Measurements from ENCODE around the gene DICER1.
"Not testable (repeated sequence)": the region's sequence is repeated elsewhere in the genome, so short reads cannot be mapped to it uniquely, and the experiment has no call there.

Gene DICER1, protein sequence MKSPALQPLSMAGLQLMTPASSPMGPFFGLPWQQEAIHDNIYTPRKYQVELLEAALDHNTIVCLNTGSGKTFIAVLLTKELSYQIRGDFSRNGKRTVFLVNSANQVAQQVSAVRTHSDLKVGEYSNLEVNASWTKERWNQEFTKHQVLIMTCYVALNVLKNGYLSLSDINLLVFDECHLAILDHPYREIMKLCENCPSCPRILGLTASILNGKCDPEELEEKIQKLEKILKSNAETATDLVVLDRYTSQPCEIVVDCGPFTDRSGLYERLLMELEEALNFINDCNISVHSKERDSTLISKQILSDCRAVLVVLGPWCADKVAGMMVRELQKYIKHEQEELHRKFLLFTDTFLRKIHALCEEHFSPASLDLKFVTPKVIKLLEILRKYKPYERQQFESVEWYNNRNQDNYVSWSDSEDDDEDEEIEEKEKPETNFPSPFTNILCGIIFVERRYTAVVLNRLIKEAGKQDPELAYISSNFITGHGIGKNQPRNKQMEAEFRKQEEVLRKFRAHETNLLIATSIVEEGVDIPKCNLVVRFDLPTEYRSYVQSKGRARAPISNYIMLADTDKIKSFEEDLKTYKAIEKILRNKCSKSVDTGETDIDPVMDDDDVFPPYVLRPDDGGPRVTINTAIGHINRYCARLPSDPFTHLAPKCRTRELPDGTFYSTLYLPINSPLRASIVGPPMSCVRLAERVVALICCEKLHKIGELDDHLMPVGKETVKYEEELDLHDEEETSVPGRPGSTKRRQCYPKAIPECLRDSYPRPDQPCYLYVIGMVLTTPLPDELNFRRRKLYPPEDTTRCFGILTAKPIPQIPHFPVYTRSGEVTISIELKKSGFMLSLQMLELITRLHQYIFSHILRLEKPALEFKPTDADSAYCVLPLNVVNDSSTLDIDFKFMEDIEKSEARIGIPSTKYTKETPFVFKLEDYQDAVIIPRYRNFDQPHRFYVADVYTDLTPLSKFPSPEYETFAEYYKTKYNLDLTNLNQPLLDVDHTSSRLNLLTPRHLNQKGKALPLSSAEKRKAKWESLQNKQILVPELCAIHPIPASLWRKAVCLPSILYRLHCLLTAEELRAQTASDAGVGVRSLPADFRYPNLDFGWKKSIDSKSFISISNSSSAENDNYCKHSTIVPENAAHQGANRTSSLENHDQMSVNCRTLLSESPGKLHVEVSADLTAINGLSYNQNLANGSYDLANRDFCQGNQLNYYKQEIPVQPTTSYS (N-terminal part only)

DNA sequence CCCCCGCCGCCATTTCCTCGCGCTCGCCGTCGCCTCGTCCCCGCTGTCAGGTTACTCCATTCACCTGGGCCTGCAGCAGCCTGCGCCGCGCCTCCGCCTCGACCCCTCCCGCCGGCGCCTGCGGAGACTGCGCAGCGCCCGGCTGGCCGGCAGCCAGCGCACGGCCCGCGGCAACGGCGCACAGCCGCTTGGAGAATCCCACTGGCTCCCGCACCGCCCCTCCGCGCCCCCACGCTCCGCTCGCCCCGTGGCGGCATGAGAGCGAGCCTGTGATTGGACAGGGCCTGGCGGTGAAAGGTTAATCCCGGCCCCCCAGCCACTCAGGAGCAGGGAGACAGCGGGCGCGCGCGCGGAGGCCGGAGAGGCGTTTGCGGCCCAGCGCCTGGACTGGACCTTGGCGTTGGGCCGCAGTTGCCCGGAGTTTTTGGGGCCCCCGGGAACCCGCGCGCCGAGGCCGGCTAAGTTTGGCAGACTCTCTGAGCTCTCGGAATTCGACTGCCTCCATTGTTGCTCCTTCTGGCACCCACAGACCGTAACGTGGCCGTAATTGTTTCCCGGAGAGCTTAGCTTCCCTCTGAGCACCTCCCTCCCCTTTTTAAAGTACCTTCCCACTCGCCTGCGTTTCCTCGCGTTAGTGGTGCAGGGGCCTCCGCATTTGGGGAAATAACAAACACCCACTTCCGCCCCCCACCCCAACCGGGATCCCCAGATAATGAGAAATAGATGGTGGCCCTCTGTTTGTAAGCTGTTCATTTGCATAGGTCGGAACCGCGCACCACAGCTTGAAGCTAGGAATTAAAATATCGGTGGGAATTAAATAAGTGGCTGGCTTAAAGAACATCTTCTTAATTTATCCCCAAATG lies at the start of gene DICER1:
DICER1 (minus strand) TSS at position 203 of the 863 bp plus-strand sequence. CDS start 24,071 bp downstream, outside the sequence.
- peak; percentile 94 for DNase-seq (ENCODE audit: low read depth)

DNA sequence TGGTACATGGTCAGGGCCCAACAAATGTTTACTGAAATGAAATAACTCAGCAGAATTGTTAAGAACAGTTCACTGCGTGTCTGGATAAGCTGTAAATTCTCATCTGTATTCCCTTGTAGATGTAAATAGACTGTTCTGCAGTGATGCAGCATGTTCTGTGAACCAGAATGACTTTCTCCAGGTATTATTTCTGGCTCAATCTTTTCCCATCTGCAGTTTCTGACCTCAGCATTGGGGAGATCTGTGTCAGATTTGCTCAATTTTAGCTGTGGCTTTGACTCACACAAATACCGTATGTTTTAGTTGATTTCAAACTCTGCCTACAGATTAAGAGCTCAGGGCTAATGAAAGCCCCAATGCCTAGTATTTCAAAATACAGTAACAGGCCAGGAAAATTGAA lies 49.2 kb upstream of the DICER1 start:
- DNase-seq (ENCODE audit: low read depth) = no peak

DNA sequence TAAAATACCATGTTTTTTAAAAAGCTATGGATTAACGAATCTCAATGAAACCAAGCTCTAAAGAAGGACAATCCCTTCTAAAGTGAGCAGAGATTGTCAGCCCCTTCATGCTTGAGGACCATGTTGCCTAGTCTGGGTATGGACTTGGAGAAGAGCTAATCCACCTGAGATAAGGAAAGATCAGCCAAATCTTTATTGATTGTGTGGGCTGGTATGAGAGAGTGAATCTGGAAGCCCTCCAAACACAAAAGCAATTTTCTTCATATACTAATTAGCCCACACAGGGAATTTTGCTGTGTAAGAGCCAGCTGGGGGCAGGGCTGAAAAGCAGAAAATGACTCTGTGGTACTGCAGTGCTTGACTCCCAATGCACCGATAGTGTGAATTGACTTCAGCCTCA lies 47.4 kb upstream of the DICER1 start:
- DNase-seq (ENCODE audit: low read depth) = no peak

DNA sequence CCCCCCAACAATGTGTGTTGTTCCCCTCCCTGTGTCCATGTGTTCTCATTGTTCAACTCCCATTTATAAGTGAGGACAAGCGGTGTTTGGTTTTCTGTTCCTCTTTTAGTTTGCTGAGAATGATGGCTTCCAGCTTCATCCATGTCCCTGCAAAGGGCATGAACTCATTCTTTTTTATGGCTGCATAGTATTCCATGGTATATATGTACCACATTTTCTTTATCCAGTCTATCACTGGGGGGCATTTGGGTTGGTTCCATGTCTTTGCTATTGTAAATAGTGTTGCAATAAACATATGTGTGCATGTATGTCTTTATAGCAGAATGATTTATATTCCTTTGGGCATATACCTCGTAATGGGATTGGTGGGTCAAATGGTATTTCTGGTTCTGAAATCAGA lies 44.4 kb upstream of the DICER1 start:
- DNase-seq (ENCODE audit: low read depth) = not testable (repeated sequence)

DNA sequence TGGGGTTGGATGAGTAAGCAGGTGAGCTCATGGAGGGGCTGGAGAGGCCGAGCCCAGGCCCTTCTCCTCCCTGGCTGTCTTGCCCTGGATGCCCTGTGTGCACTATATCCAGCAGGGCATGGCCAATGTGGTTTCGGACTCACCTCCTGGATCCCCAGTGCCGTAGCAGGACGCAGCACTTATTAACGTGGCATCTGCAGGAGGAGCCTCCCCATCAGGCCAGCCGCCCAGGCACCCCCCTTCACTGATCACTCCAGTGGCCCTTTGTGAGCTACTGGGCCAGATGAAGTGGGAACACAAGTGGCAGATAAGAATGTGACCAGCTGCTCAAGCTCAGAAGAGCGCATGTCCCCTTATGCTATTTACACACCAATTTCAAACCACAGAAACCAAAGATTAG lies 43.1 kb upstream of the DICER1 start:
- no peak for DNase-seq (ENCODE audit: low read depth)

DNA sequence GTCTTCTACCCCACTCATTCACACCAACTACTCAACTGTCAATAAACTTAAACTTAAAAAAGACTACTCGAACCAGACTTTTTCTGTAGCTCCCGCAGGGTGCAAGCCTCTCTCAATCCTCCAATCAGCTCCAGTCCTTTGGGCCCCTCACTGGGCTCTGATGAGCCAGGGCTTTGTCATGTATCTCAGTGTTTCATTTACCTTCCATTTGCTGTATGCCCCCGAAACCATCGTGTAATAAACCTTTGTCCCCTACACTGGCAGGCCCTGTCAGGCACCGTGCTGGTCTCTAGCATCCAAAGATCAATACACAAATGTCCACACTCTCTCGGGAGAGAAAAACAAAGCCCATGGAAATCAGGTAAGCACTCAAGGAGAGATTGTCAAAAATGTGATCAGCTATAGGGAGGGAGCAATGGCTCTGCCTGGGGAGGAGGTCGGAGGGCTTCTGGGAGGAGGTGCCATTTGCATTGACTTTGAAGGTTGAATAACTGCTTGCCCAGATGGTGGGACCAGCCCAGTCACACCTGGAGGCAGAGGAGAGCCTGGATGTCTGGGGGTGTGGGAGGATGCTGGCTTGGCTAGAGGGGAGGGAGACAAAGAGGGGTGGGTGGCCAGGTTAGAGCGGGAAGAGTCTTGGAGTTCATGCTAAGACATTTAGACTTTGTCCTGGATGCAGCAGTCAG lies 42.1 kb upstream of the DICER1 start:
- DNase-seq (ENCODE audit: low read depth) = no peak

DNA sequence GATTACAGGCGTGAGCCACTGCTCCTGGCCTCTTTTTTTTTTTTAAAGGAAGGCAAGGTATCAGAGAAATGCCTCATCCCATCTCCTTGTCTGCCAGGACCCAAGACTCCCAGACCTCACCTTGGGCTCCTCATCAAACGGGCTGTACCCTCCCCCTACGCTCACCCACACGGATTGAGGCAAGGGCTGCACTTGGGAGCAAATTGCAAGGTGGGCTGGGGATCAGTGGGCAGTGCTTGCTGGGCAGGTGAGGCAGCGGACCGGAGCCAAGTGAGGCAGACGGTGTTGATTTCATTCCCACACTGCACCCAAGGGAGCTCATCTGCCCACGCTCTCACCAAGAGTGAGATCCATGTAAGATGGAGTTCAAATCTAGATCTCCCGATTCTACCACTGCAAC lies 41.0 kb upstream of the DICER1 start:
- no peak for DNase-seq (ENCODE audit: low read depth)

DNA sequence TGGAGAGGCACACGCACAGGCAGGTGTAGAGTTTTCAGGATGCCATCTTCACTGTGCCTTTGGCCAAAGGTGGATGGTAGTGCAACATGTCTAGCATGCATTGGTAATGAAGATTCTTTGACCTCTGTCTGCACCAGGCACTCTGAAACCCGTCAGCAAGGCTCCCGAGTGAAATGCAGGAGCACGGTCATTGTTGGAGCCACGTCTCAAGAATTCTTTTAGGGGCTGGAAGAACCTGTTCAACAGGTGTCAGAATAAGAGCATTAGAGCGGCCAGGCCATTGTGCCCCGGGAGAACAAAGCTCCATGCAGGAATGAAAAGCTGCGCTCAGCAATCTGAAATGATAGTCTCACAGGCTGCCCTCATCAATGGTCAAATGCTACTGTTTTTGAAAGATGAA lies 40.2 kb upstream of the DICER1 start:
- no peak for DNase-seq (ENCODE audit: low read depth)

DNA sequence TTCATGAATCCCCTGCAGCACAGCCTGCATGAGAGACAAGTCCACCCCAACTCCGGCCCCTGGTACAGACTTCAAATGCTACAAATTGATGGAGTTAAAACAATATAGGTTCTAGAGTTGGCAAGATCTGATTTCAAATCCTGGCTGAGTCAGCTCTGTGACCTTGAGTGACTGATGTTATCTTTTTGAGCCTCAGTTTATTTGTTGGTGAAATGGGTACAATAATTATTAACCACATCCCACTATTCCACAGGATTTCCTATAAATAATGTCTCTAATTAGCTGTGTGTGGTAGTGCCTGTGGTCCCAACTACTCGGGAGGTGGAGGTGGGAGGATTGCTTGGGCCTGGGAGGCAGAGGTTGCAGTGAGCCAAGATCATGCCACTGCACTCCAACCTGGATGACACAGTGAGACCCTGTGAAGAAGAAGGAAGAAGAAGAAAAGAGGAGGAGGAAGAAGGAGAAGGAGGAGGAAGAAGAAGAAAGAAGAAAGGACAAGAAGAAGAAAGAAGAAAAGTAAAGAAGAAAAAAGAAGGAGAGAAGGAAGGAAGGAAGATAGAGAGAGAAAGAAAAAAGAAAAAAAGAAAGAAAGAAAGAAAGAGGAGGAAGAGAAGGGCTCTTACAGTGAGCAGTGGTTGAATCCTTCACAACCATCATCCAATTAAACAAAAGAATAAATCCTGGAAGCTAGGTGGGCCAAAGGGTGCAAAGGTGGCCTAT lies 39.7 kb upstream of the DICER1 start:
- DNase-seq (ENCODE audit: low read depth) = no peak

DNA sequence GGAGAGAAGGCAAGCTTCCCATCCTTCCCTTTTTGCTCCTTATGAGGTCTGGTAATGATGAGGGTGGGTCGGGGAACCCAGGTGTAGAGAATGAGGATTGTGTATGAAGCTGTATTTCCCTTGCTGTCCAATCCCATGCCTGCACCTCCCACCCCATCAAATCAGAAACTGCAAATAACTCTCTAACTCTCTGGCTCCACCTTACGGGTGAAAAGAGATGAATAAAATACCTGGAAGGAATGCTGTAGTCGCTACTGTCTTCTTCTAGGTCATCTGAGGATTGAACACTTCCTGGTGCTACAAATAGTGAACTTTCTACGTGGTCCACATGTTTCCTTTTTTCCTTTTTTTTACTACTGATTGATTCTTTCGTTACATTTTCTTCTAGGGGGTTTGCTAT lies 38.9 kb upstream of the DICER1 start:
- DNase-seq (ENCODE audit: low read depth) = no peak

DNA sequence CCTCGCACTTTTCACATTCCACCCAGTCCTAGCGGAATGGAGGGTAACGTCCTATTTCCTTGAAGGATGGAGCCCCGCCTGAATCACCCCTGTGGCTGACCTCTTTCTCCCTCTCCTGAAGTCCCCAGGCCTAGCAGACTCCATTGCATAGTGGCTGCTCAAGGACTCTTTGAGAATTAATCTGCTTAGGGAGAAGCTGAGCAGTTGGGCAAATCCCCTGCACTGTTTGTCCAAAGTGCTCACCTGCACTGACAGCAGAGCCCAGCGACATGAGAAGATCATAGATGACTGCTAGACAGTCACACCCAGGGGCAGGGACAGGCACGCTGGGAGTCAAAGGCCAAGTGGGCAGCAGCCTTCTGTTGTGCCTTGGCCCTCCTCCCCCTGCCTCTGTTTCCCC lies 37.7 kb upstream of the DICER1 start:
- no peak for DNase-seq (ENCODE audit: low read depth)

DNA sequence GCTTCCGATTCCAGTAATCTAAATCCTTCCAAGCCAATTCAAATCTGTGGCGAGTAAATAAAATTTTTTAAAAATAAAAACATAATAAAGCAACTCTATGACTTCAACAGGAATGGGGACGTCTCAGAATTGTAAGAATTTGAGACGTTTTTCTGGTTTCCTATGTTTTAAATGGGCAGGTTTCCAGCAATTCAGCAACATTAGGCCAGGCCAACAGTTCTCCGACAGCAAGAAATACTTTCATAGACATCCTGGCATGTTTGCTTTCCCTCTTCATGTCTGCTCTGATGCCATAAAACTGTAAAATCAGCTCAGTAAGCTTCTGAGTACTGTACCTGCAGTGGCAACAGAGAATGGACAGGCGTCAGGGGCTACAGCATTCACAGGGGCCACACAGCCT lies 35.8 kb upstream of the DICER1 start:
- DNase-seq (ENCODE audit: low read depth) = no peak

DNA sequence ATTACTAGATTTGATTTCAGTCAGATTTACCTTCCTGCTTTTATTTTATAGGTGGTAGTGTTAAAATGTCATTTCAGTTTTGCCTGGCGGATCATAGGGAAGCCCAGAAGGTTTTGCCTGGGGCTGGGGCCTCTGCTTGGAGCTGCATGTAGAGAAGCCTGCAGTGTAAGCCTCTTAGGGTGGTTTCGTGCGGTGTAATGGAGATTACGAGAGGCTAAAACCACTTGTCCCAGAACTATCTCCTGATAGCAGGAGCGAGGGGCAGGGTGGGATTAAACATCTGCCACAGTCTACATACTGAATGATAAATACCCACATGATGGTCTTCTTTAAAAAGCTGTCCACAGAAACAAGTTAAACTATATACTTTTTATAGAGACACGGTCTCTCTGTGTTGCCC lies 35.0 kb upstream of the DICER1 start:
- DNase-seq (ENCODE audit: low read depth) = no peak

DNA sequence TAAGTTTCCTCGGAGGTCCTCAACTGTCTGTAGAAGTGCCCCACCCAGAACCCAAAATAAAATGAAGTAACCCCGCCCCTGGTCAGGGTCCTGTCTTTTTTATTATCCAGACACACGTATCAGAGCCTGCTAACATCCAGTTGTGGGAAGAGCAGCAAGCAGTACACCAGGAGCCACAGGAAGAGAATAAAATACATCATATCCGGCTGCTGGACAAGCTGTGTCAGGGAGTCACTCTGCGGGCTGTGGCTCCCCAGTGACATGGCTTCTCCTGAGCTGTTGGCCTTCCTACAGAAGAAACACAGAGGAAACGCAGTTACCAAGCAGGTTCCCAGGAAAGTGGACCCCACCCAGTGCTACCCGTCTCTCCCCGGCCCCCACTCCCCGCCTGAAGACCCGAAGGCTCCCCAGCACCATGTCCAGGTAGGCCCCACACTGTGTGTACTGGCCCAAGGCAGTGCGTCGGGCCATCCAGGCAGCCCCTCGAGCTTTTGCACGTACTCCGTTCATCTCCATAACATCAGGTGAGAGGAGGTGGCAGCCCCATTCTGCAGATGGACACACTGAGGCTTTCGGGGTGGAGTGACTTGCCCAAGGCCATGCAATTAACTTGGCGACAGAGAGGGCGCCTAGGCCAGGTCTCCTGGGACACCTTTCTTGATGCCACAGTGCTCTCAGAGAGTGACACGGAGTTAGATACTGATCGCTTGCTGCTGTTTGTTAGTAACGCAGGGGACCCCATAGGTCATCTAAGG lies 34.3 kb upstream of the DICER1 start:
- no peak for DNase-seq (ENCODE audit: low read depth)

DNA sequence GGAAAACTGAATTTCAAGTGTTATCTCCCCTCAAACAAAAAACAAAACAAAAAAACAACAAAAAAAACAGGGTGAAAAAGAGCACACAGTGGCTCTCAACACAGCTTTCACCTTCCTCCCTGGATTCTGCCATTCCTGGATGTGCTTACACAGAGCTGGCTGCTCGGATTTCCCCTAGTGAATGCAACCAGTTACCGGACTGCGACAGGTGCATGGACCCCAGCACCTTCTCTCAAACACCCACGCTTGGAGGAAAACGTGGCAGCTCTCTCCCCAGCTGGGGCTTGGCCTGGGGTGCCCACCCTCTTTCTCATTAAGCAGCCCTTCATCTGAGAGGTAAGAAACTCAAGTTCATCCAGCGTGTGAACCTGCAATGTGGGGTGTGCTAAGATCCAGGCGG lies 33.5 kb upstream of the DICER1 start:
- no peak for DNase-seq (ENCODE audit: low read depth)

DNA sequence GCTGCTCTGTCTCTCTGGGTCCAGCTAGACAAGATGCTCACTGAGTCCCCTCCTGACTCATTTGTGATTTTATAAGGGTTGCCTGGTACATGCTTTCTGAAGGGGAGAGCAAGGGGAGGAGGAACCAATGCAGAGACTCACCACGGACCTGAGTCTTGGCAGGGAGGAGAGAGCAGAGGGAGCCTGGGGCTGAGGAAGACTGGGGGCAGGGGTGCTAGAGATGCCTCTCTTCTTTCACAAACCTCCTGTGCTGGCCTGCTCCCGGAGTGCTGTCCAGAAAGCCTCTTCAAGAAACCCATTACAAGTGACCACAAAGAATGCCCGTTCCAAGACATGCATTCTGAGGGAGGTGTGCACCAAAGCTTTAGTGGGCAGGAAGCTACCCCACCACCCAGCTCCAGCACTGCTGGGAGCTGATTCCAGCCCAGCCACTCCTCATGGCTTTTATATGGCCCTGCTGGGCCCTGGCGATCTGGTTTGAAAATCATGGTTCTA lies 33.1 kb upstream of the DICER1 start:
- DNase-seq (ENCODE audit: low read depth) = no peak

DNA sequence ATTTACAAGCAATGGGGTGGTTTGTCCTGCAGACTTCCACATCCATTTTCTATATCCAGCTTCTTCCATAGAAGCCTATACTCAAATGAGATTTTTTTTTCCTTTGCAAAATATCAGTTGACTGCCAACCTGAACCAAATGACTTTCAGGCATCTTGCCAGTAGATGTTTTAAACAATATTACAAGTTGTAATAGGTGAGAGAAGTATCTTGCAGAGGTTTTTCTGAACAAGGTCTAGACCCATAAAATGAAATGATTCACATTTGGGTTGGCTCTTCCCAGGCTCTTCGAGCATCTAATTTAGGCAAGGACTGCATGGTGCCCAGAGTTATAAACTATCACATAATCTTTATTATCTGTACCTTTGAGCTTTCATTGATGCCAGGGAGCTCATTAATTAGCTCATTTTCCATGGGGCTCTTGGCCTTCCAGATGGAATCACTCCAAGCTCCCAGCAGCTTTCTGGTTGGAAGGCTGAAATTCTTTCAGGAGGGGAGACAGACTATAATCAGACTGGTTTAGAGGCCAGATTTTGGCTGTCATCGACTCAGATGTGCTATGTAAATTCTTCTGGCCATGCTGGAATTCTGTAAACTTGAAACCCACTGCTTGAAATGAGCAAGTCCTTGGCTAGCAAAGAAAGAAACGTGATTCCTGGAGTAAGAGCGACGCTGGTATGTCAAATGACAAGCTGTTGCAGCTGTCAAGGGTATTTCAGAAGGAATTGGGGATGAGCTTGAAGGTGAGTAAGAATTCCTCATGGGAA lies 32.2 kb upstream of the DICER1 start:
- no peak for DNase-seq (ENCODE audit: low read depth)

DNA sequence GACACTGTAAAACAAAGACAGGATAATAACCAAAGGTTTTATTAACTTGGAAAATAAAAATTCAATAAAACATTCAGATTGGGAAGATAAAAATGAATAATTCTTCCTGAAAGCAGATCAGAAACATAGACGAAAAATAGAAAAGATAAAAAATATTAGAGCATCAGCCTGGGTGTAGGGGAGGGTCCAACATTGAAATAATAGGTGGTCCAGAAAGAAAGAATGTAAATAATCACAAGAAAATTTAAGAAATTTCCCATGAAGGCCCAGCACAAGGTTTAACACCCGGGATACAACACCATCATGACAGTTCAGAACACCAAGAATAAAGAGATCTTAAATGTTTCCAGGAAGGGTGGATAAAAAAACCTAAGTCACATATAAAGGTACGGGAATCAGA lies 31.1 kb upstream of the DICER1 start:
- DNase-seq (ENCODE audit: low read depth) = no peak
